GM12874 (cell line): Measurements from ENCODE around the gene RUNX1.

ENCODE experiments used
- CTCF ChIP-seq: IDR thresholded peaks from 2 replicates; pipeline ENCODE4 v1.5.1; 2011; ENCODE audit warnings: low read depth, mild to moderate bottlenecking, control low read depth, low read length, moderate library complexity; ENCODE audit not compliant: insufficient read depth

RUNX1 gene

GRCh38 chr21:35077466-35077865 is 28.4 kb upstream of the RUNX1 start:
- TF ChIP-seq CTCF = no peak

GRCh38 chr21:35075546-35075945 is 26.4 kb upstream of the RUNX1 start:
- TF ChIP-seq CTCF = no peak

GRCh38 chr21:35072960-35073359 is 23.9 kb upstream of the RUNX1 start:
- no peak for TF ChIP-seq CTCF

GRCh38 chr21:35072557-35072956 is 23.5 kb upstream of the RUNX1 start:
- no peak for TF ChIP-seq CTCF

- TF ChIP-seq CTCF = no peak
Measured at GRCh38 chr21:35071347-35071746, 22.2 kb upstream of the RUNX1 start.

- TF ChIP-seq CTCF = no peak
Measured at GRCh38 chr21:35070436-35070835, 21.3 kb upstream of the RUNX1 start.

GRCh38 chr21:35066824-35067223 is 17.7 kb upstream of the RUNX1 start:
- TF ChIP-seq CTCF = no peak
